HG03460 (cell line): Measurements from ENCODE around the gene TBXA2R.

ENCODE experiments used
- ATAC-seq: cut with Tn5 transposase; IDR thresholded peaks from one replicate; pipeline ENCODE4 v1.9.1; 2021; ENCODE audit not compliant: unreplicated experiment

TBXA2R gene

GRCh38 chr19:3556978-3557460 is 49.7 kb downstream of the TBXA2R start:
- peak; percentile 31 for ATAC-seq

DNA sequence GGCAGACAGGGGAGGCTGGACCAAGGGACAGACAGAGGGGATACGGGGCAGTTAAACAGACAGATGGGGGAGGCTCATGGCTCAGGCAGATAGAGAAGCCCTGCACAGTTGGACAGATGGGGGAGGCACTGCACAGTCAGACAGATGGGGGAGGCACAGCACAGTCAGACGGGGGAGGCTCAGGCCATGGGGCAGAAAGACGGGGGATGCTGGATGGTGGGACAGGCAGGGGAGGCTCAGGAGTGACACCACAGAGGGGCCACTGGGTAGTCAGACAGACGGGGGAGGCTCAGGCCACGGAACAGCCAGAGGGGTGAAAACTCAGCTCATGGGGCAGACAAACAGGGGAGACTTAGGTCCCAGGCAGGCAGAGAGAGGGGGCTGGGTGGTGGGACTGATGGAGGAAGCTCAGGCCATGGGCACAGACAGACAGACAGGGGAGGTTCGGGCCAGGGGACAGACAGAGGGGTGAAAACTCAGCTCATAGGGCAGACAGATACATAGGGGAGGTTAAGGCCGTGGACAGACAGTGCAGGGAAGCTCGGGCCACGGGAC is 50.2 kb downstream of the TBXA2R start:
- no peak for ATAC-seq

DNA sequence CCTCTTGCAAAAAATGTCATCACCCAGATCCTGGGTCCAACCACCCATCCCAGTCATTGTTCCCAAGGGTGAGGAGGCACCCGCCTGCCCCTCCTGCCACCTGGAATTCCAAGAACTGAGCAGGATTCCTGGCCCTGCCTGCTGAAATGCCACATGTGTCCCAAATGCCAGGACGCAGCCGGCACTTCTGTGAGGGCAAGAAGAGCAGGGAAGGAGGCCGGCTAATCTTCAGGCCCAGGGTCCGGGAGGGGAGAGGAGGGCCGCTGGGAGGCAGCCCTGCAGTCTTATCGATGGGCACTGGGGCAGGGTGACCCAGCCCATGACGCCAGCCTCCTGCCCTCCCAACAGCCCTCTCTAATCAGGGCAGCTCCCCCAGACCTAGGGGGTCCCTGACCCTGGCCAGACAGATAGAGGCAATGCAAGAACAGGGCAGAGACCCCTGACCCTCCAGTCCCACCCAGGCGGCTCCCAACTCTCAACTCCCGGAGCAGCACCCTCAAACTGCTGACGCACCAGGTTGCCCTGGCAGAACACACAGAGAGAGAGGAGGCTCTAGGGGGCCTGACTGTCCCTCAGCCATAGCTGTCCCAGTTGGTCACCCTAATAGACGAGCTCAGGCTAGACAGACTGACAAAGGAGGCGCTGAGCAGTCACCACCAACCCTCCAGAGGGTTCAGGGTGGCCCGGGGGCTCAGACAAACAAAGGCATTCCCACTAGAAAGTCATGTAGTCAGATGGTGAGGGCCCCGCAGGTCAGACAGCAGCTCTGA is 50.8 kb downstream of the TBXA2R start:
- no peak for ATAC-seq

DNA sequence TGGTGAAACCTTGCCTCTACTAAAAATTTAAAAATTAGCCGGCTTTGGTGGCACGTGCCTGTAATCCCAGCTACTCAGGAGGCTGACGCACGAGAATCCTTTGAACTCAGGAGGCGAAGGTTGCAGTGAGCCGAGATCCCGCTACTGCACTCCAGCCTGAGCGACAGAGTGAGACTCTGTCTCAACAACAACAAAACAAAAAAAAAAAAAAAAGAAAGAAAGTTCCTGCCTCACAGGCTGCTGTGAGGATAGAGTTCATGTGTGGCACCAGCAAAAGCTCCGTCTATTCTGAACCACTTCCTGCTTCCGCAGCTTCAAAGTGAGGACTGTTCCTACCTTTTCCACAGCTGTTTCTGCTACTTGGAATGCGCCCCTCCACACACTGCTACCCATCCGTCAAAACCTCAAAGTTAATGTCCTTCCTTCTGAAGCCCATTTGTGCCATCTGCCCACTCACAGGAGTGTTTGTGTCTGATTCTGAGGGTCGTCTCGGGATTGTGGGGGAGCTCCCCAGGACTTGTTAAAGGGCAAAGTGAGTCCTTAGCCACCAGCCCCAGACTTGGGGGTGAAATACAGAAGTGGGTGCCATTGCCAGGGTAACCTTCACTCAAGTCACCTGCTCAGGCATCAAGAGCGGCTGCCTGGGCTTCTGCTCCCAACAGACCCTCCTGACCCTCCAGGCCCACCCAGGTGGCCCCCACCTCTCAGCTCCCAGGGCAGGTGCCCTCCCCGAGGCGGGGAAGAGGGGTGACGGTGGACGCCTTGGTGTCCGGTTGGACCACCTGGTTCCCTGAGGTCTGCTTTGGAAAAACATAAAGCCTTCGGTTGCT is 52.2 kb downstream of the TBXA2R start:
- no peak for ATAC-seq

DNA sequence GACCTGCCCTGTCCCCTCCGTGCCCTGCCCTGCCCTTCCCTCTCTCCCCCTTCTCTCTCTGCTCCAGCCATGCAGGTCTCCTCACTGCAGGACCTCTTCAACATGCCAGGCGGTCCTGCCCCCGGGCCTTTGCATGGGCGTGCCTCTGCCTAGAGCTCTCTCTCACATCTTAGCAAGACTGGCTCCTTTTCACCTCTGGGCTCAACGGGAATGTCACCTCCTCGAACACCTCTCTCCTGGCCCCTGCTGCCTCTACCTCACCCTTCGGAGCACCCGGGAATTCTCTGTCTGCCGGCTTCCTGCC is 54.9 kb downstream of the TBXA2R start:
- ATAC-seq = no peak

- ATAC-seq = no peak
These were observed 55.5 kb downstream of the TBXA2R start for GRCh38 chr19:3550947-3551791.

GRCh38 chr19:3549816-3550215 is 56.9 kb downstream of the TBXA2R start:
- no peak for ATAC-seq

DNA sequence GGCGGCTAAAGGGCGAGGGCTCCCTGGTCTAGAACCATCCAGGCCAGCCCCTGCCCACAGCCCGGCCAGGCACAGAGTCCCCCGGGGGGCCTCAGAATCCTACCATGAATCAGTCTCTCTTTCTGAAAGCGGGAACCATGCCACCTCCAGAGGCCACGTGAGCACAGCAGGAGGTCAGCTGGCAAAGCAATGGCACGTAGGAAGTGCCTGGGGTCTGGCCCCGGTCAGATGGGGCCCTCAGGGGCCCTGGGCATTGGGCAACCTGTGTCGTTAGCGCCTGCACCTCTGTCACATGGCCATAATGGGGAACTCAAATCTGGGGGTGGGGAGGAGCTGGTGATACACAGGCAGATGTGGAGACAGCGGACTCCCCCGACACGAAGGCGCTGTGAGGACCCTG is 58.1 kb downstream of the TBXA2R start:
- ATAC-seq = no peak

- no peak for ATAC-seq
These were observed 58.9 kb downstream of the TBXA2R start for GRCh38 chr19:3547767-3548282.

DNA sequence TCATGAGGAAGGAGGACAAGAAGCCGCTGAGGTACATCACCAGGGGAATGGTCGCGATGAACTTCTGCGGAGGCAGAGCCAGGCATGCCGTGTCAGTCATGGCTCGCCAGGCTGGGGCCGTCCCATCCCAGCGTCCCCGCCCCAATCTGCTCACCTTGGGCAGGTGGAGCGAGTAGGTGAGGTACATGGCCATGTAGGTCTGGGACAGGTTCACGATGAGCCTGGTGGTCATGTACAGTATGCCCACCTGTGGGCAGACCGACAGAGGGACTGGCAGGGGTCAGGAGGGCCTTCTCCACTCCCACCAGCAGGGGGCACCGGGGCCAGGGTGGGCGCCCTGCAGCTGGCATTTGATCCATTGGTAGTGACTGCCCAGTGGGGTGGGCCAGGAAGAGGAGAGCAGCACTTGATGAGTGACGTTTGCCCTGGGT is 59.4 kb downstream of the TBXA2R start:
- no peak for ATAC-seq

GRCh38 chr19:3546119-3546518 is 60.6 kb downstream of the TBXA2R start:
- ATAC-seq = no peak

- ATAC-seq = no peak
These were observed 61.0 kb downstream of the TBXA2R start for GRCh38 chr19:3545669-3546034.

DNA sequence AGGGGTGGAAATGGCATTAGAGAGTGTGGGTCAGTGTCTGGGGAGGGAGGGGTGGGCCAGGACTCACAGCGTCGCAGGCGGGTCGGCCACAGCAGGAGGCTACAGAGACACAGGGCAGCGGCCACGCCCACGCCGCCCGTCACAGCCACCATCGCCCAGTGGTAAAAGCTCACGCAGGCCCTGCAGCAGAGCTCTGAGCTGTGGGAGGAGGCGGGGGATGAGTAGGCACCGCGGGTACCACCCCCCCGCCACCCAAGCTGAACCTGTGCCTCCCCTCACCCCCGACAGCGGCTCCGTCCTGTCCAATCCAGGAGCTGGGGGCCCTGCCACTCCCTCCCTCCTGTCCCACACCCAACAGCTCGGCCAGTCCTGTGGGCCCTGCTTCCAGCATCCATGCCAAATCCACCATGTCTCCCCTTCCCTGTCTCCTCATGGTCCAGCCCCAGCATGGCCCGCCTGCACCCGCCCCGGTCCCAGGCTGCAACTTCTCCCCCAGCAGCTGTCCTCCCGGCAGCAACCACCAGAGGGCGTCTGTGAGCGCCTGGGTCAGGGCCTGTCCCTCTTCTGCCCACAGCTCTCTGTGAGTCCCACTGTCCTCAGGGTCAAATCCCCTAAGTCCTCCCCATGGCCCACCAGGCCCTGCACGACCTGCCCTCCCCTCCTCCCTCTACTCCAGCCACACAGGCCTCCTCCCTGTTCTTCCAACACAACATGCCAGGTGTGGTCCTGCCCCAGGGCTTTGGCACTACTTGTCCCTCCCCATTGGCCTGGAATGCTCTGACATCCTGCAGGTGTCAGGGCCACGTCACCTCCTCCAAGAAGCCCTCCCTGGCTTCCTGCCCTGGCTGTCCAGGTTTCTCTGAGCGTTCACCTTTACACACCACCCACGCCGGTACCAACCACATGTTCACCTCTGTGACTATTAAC is 61.7 kb downstream of the TBXA2R start:
- ATAC-seq = no peak
